Effector memory CD8-positive, alpha-beta T cell (primary cell): ENCODE measurements around the gene NOX3.
"Not testable (repeated sequence)": the region's sequence is repeated elsewhere in the genome, so short reads cannot be mapped to it uniquely, and the experiment has no call there.

Experiments
- ATAC-seq: fragments of 150-1000 bp; cut with Tn5 transposase; replicated peaks from 2 replicates; pipeline ENCODE4 v1.10.0; 2021; ENCODE audit warnings: mild to moderate bottlenecking, moderate library complexity
- DNase-seq, 3 experiments: peaks; one replicate each; pipeline ENCODE4 v3.0.0; 2021
- H3K27ac Mint-ChIP-seq, 2 donors: one replicate each; pipeline ENCODE4 v1.8.0; 2022; ENCODE audit warnings: mild to moderate bottlenecking in 2 of 2, mixed read lengths in 2 of 2, moderate library complexity in 2 of 2
- H3K27me3 Mint-ChIP-seq, 2 donors: one replicate each; pipeline ENCODE4 v1.8.0; 2022; ENCODE audit warnings: mixed read lengths in 2 of 2
- H3K36me3 Mint-ChIP-seq: one replicate; pipeline ENCODE4 v1.8.0; 2022; ENCODE audit warnings: mild to moderate bottlenecking, moderate library complexity, mixed read lengths; ENCODE audit not compliant: insufficient read depth
- H3K4me1 Mint-ChIP-seq, 2 donors: one replicate each; pipeline ENCODE4 v1.8.0; 2022; ENCODE audit warnings: low read depth in 2 of 2, mixed read lengths in 2 of 2
- H3K4me3 Mint-ChIP-seq, 2 donors: one replicate each; pipeline ENCODE4 v1.8.0; 2022; ENCODE audit warnings: mild to moderate bottlenecking in 2 of 2, mixed read lengths in 2 of 2, moderate library complexity in 2 of 2
- H3K9me3 Mint-ChIP-seq, 2 donors: one replicate each; pipeline ENCODE4 v1.8.0; 2022; ENCODE audit warnings: mixed read lengths in 2 of 2
- total RNA-seq, 9 experiments: gene quantifications; one replicate each; lab custom pipeline; 2026; lab: John Stamatoyannopoulos, UW

NOX3 gene, protein sequence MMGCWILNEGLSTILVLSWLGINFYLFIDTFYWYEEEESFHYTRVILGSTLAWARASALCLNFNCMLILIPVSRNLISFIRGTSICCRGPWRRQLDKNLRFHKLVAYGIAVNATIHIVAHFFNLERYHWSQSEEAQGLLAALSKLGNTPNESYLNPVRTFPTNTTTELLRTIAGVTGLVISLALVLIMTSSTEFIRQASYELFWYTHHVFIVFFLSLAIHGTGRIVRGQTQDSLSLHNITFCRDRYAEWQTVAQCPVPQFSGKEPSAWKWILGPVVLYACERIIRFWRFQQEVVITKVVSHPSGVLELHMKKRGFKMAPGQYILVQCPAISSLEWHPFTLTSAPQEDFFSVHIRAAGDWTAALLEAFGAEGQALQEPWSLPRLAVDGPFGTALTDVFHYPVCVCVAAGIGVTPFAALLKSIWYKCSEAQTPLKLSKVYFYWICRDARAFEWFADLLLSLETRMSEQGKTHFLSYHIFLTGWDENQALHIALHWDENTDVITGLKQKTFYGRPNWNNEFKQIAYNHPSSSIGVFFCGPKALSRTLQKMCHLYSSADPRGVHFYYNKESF
- 0 reads per million in 9 experiments for total RNA-seq

DNA sequence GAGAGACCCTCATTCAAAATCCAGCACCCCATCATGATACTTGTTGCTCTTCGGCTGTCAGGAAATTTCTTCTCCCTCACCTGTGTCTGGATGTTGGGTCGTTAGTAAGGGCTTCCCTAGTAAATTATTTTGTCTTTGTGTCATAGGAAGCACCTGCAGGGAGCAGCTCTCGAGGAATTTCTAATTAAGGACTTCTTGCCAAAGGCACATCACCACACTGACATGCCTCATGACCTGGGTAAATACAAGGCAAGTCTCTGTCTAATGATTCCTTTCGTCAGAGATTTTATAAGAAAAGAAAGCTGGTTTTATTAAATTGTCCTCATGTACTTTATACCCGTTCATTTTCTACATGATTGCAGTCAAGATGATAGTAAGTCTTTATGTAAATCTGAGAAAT, at the start of gene NOX3:
Gene NOX3, minus strand, starts transcription at position 74 of the 400 bp plus-strand sequence. Its CDS starts 39 bp downstream, at position 35.
- Mint-ChIP-seq H3K4me3 (no peak within 1 kb of the TSS), H3K27ac (no peak within 1 kb of the TSS), H3K36me3 (peaks cover 5% of the 10 kb centered on the region), H3K4me1 (no peaks in the 10 kb centered on the region), H3K9me3 (no peaks in the 10 kb centered on the region), H3K27me3 (peaks cover 15 to 39% of the 10 kb centered on the region in 2 donors)
- ATAC-seq (no peak), DNase-seq (no peak)

DNA sequence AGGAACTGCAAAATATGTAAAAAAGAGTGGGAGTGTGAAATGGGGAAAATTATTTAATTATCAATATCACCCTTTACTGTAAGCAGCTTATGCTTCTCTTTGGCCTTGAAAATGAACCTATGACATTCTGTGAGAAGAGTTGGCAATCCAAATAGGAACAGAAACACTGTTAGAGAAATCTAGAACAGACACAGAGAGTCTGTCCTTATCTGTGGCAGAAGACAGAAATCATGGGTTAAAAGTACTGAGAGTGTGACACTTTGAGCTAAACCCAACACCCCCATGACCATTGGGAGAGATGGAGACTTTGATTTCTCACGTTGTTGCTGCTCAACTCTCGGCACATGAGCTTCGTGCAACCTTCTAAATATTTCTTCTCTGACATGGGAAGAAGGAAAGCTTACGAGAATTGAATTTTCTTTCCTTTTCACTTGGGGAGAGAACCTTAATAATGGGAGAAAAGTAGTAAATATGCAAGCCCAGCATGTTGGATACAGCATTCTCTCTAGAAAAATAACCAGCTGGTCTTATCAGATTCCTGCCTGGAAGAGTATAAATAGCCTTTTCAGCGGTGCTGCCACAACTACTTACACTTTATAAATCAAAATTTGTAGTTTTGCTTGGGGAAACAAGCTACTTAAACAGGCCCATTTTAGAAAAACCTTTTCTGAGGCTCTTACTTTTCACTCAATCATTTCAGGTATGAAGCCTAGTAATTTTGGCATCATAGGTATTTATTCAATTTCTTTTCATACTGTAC, 49.4 kb upstream of the NOX3 start:
- Mint-ChIP-seq H3K36me3 (no peaks in the 10 kb centered on the region), H3K27me3 (peaks cover 0 to 18% of the 10 kb centered on the region in 2 donors), H3K9me3 (no peaks in the 10 kb centered on the region), H3K4me1 (no peaks in the 10 kb centered on the region), H3K27ac (no peak overlapping the region), H3K4me3 (no peak overlapping the region)
- ATAC-seq = no peak
- no peak for DNase-seq

DNA sequence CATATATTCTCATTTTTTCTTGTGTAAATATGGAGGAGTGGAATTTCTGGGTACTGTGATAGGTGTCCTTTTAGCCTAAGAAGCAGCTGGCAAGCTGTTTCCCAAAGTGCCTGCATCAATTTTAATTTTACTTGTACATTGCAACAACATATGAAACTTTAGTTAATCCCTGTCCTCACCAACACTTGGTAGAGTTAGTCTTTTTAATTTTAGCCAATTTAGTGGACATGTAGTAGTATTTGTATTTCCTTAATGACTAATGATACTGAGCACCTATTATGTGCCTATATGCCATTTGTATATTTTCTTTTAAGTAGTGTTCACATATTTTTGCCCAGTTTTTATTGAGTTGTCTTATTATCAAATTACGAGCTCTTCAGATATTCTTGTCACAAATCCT, 46.8 kb upstream of the NOX3 start:
- H3K4me3 Mint-ChIP-seq = no peak overlapping the region

DNA sequence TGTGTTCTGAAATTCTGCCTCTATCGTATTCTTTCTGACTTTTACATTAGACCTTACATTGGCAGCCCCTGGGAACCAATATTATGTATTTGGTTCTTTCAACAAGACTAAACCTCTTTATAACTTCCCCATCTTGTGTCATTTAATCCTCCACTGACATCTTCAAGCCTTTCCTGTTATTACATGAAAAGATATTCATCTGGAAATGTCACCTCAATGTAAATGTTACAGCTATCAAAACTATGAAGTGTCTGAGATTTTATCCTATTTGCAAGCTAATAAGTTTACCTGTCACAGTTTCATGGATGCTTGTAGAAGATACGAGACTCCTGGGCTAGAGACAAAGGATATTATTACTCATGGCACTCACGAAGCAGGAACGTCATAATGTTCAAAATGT, 43.9 kb upstream of the NOX3 start:
- Mint-ChIP-seq H3K27ac (no peak overlapping the region), H3K4me1 (no peaks in the 10 kb centered on the region), H3K9me3 (no peaks in the 10 kb centered on the region), H3K36me3 (no peaks in the 10 kb centered on the region), H3K4me3 (no peak overlapping the region), H3K27me3 (peaks cover 7 to 11% of the 10 kb centered on the region in 2 donors)
- ATAC-seq (no peak), DNase-seq (no peak)

More for the DNA sequence above, 46.8 kb upstream of the NOX3 start:
- Mint-ChIP-seq H3K4me1 (no peaks in the 10 kb centered on the region), H3K36me3 (no peaks in the 10 kb centered on the region), H3K27ac (no peak overlapping the region), H3K9me3 (no peaks in the 10 kb centered on the region), H3K27me3 (peaks cover 0 to 15% of the 10 kb centered on the region in 2 donors)
- ATAC-seq (no peak), DNase-seq (no peak)

DNA sequence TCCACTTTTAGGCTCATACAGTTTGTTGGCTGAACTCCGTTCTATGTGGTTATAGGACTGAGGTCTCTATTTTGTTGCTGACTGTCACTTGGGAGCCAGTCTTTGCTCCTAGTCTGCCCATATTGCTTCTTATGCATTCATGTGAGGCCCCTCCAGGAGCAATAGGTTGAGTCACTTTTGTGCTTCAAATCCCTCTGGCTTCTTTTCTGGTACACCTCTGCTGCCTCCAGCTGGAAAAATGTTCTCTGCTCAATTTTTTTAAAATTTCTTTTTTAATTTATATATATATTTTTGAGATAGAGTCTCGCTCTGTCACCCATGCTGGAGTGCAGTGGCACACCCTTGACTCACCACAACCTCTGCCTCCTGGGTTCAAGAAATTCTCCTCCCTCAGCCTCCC, 42.7 kb upstream of the NOX3 start:
- DNase-seq = no peak
- Mint-ChIP-seq H3K4me3 (no peak overlapping the region), H3K4me1 (no peaks in the 10 kb centered on the region), H3K36me3 (no peaks in the 10 kb centered on the region), H3K27me3 (peaks cover 7 to 15% of the 10 kb centered on the region in 2 donors), H3K9me3 (no peaks in the 10 kb centered on the region), H3K27ac (no peak overlapping the region)
- no peak for ATAC-seq

DNA sequence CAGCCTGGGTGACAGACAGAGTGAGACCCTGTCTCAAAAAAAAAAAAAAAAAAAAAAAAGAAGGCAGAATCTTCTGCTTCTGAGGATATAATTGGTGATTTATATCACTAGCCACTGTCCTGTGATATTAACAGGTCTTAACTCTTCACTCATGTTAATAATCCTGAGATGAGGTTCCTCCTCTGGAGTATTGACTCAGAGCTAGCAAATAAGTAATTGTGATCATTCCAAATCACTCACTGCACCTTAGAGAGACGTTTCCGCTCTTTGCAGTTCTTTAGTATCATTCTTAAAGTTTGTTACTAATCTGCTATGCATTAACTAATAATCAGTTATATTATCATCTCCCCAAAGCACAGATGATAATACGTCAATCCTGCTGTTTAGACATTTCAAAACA, 41.6 kb upstream of the NOX3 start:
- Mint-ChIP-seq H3K4me3 (no peak overlapping the region), H3K36me3 (no peaks in the 10 kb centered on the region), H3K9me3 (no peaks in the 10 kb centered on the region), H3K27ac (no peak overlapping the region), H3K27me3 (peaks cover 7 to 23% of the 10 kb centered on the region in 2 donors), H3K4me1 (no peaks in the 10 kb centered on the region)
- ATAC-seq (no peak), DNase-seq (no peak)

DNA sequence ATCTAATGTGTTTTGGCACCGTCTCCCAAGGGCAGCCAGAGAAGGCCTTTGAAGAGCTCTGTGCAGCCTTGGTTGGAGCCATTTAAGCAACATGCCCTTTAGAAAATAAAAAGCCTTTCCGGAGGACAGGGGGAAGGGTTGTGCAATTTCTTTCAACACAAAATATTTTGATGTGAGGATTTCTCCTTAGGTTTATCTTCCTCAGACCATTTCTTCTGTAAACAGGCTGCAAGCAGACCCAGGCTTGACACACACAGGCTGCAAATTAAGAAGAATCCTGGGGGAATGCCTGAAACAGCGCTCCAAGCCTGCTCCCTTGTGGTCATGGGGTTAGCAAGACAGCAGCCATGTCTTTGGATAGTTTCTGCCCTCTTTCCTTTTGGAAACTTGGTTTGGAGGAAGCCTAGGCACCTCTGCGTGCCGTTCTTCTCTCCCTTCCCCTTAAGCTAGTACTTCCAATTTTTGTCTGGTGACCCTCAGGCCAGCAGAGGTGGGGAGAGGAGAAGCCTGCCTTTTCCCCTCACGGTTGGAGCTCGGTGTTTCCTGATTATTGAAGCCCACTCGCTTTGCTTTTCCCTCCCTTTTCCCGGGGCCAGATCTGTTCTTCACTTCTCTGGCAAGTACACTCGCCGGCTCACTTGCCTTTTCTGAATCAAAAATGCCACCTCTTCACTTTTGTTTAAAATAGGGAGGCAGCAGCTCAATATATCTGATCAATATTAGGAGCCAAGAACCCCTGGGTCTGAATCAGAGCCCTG, 39.6 kb upstream of the NOX3 start:
- Mint-ChIP-seq H3K36me3 (no peaks in the 10 kb centered on the region), H3K4me1 (no peaks in the 10 kb centered on the region), H3K9me3 (no peaks in the 10 kb centered on the region), H3K27me3 (peaks cover 7 to 27% of the 10 kb centered on the region in 2 donors), H3K4me3 (no peak overlapping the region), H3K27ac (no peak overlapping the region)
- no peak for ATAC-seq
- no peak for DNase-seq

DNA sequence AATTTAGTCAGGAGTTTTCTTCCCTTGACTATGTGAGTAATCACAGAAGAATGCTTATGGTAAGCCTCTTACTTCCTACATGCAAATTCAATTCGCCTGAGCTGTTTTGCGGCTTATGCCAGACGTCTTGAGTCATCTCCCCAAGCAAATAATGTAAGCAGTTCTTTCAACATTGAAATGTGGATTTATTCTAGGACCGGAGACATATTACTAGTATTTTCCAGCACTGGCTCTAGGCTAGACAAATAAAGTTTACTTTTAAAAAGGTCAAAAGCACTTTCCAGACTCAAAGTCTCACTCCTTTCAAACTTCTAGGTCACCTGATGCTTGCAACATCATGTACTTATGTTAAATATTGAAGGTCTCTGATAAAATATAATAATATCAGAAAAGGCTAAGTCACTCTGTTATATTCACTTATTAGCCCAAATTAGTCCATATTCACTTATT, 38.1 kb upstream of the NOX3 start:
- ATAC-seq (no peak), DNase-seq (no peak)
- no peaks in the 10 kb centered on the region for H3K36me3 Mint-ChIP-seq
- no peaks in the 10 kb centered on the region for H3K4me1 Mint-ChIP-seq
- no peaks in the 10 kb centered on the region for H3K9me3 Mint-ChIP-seq
- peaks cover 7 to 28% of the 10 kb centered on the region in 2 donors for H3K27me3 Mint-ChIP-seq
- no peak overlapping the region for H3K4me3 Mint-ChIP-seq
- no peak overlapping the region for H3K27ac Mint-ChIP-seq

DNA sequence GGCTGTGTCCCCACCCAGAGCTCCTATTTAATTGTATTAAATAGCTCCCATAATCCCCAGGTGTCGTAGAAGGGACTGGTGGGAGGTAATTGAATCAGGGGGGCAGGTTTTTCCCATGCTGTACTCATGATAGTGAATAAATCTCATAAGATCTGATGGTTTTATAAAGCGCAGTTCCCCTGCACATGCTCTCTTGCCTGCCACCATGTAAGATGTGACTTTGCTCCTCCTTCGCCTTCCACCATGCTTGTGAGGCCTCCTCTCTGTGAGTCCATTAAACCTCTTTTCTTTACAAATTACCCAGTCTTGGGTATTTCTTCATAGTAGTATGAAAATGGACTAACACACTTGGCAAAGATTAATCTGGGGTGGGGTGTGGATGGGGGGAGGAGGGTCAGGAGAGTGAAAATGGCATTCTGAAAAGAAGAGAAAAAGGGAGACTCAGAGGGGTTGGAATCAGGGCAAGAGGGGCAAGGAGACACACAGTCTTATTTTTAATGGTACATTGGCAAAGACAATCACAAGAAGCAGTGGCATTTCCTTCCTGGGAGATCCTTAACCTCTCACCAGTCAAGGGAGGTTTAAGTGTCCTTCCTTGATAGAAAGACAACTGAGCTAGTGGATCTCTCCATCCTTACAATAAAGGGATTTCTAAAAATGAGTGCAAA, 37.5 kb upstream of the NOX3 start:
- H3K4me3 Mint-ChIP-seq = no peak overlapping the region
- no peaks in the 10 kb centered on the region for H3K36me3 Mint-ChIP-seq
- H3K4me1 Mint-ChIP-seq = no peaks in the 10 kb centered on the region
- no peaks in the 10 kb centered on the region for H3K9me3 Mint-ChIP-seq
- no peak overlapping the region for H3K27ac Mint-ChIP-seq
- no peak for DNase-seq
- H3K27me3 Mint-ChIP-seq = peaks cover 7 to 34% of the 10 kb centered on the region in 2 donors
- no peak for ATAC-seq

DNA sequence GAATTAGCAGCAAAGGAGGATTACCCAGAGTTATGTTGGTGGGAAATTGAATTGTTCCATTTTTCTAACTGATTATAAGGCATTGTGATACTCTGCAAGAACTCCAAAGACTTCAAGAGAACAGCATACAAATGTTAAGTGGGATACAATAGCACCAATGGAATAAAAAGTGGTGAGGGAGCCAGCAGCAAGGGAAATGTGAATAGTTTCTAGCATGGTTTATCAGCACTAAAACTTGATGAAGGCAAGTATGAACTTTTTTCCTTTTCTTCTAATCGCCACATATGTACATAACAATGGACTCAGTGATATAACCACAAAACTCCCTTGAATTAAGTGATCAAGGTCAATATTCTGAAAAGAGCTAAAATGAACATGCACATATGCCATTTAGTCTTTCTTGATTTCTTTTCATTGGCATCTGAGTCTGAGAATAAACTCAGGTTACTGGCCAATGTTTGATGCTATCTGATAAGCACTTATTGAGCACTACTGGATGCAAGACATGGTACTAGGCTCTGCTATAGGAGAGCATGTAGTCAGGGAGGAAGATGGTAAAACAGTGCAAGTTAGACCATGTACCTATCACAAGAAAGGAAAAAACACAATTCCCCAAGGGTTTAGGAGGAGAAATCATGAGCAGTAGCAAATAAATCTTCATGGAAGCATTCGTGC, 36.6 kb upstream of the NOX3 start:
- H3K4me3 Mint-ChIP-seq = no peak overlapping the region
- H3K4me1 Mint-ChIP-seq = no peaks in the 10 kb centered on the region
- peaks cover 7 to 35% of the 10 kb centered on the region in 2 donors for H3K27me3 Mint-ChIP-seq
- no peak for ATAC-seq
- H3K27ac Mint-ChIP-seq = no peak overlapping the region
- no peaks in the 10 kb centered on the region for H3K36me3 Mint-ChIP-seq
- no peak for DNase-seq
- no peaks in the 10 kb centered on the region for H3K9me3 Mint-ChIP-seq

DNA sequence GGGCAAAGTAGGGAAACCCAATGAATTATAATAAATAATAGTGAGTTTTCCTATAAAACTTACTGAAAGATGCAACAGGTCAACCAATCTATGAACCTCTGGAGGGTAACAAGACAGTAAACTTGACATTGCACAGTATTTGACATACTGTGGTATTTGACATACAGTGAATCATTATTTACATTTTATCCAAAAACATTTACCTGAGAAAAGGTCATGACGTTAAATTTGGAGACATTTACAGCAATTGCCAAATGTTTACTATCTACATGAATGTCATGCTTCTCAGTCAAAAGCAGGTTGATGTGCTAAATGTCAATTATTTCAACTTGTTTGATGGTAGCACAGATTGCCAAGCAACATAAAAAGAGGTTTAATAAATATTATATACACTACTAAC, 35.8 kb upstream of the NOX3 start:
- no peaks in the 10 kb centered on the region for H3K9me3 Mint-ChIP-seq
- DNase-seq (no peak), ATAC-seq (no peak)
- no peaks in the 10 kb centered on the region for H3K4me1 Mint-ChIP-seq
- no peak overlapping the region for H3K4me3 Mint-ChIP-seq
- H3K36me3 Mint-ChIP-seq = no peaks in the 10 kb centered on the region
- no peak overlapping the region for H3K27ac Mint-ChIP-seq
- H3K27me3 Mint-ChIP-seq = peaks cover 7 to 35% of the 10 kb centered on the region in 2 donors

DNA sequence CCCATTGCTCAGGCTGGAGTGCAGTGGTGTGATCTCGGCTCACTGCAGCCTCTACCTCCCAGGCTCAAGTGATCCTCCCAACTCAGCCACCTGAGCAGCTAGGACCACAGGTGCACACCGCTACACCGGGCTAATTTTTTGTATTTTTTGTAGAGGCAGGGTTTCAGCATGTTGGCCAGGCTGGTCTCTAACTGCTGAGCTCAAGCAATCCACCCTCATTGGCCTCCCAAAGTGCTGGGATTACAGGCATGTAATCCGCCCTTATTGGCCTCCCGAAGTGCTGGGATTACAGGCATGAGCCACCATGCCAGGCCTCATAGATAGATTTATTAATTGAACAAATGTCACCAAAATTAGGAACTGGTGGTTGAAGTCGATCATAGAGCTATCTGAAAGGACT, 32.6 kb upstream of the NOX3 start:
- H3K27ac Mint-ChIP-seq, H3K4me1 Mint-ChIP-seq, H3K36me3 Mint-ChIP-seq, DNase-seq, H3K4me3 Mint-ChIP-seq, H3K9me3 Mint-ChIP-seq, ATAC-seq: not testable (repeated sequence)
- H3K27me3 Mint-ChIP-seq = peaks cover 0 to 21% of the 10 kb centered on the region in 2 donors
